Spleen (tissue), 11 donors: Measurements from ENCODE around the gene MIB1. TPM values are rescaled to one million over a fixed set of nuclear protein-coding genes. Genes with fewer than 3 reads are reported as not detected.

Experiments
- DNase-seq: peaks from one replicate; pipeline ENCODE4 v3.0.0-alpha.2; 2020
- H3K27ac ChIP-seq, 8 donors: fragments of 200-600 bp; sonication (generic) in 7 of 8; 1 replicate in 4 of 8; 2 replicates in 4 of 8; pipeline versions ENCODE4 v1.5.0 to v1.8.0; 2016 to 2021; ENCODE audit warnings: inconsistent platforms in 4 of 8, mild to moderate bottlenecking in 4 of 8, moderate library complexity in 1 of 8
- H3K27me3 ChIP-seq, 7 donors: fragments of 200-600 bp; sonication (generic) in 6 of 7; replicated peaks in 1 of 7; 1 replicate in 4 of 7; 2 replicates in 3 of 7; pipeline versions ENCODE4 v1.5.0 to v1.8.0; 2016 to 2021; ENCODE audit warnings: inconsistent platforms in 3 of 7, mild to moderate bottlenecking in 1 of 7
- H3K36me3 ChIP-seq, 6 donors: fragments of 200-600 bp; sonication (generic) in 5 of 6; 1 replicate in 4 of 6; 2 replicates in 2 of 6; pipeline versions ENCODE4 v1.5.0 to v1.8.0; 2016 to 2021; ENCODE audit warnings: inconsistent platforms in 2 of 6
- H3K4me1 ChIP-seq, 6 donors: fragments of 200-600 bp; sonication (generic) in 5 of 6; 1 replicate in 3 of 6; 2 replicates in 3 of 6; pipeline versions ENCODE4 v1.5.0 to v1.8.0; 2016 to 2021; ENCODE audit warnings: inconsistent platforms in 3 of 6
- H3K4me3 ChIP-seq, 8 donors: fragments of 200-600 bp; sonication (generic) in 7 of 8; 1 replicate in 4 of 8; 2 replicates in 4 of 8; pipeline versions ENCODE4 v1.5.0 to v1.8.0; 2016 to 2021; ENCODE audit warnings: inconsistent platforms in 4 of 8, mild to moderate bottlenecking in 4 of 8, moderate library complexity in 2 of 8
- H3K9me3 ChIP-seq, 8 donors: fragments of 200-600 bp; sonication (generic) in 7 of 8; 1 replicate in 4 of 8; 2 replicates in 4 of 8; pipeline versions ENCODE4 v1.5.0 to v1.8.0; 2016 to 2021; ENCODE audit warnings: inconsistent platforms in 4 of 8
- CTCF ChIP-seq, 11 experiments: fragments of 200-600 bp in 7 of 11; fragments of 450-650 bp in 4 of 11; sonication (generic) in 4 of 11; IDR thresholded peaks in 8 of 11; conservative IDR thresholded peaks in 3 of 11; 1 replicate in 7 of 11; 2 replicates in 4 of 11; pipeline versions ENCODE4 v1.4.0 to v1.8.0; 2016 to 2021; ENCODE audit warnings: antibody characterized with exemption in 11 of 11, inconsistent platforms in 4 of 11, mild to moderate bottlenecking in 1 of 11
- POLR2A ChIP-seq, 3 donors: fragments of 450-650 bp; IDR thresholded peaks; one replicate each; pipeline ENCODE4 v1.5.1; 2017; ENCODE audit warnings: antibody characterized with exemption in 3 of 3, mild to moderate bottlenecking in 1 of 3
- POLR2AphosphoS5 ChIP-seq, 3 donors: sonication (generic); formaldehyde crosslinking; IDR thresholded peaks; one replicate each; pipeline ENCODE4 v1.5.1; 2017; ENCODE audit warnings: antibody characterized with exemption in 3 of 3
- WGBS, 5 donors: extraction: QIAGEN DNeasy Blood & Tissue Kit in 3 of 5; methylation state at CpG; one replicate each; pipeline versions ENCODE4 v1.1.5 to v1.1.7; 2013 to 2018; 5-methylcytosine and 5-hydroxymethylcytosine counted together
- intact Hi-C: fragments of 100-400 bp; cut with DNase I; formaldehyde crosslinking; loops from one replicate; pipeline ENCODE4 v1.15.0; 2023; ENCODE audit warnings: low total_unique reads
- polyA plus RNA-seq, 3 donors: library from polyadenylated mRNA; stranded (reverse); fragments of 200-250 nt; gene quantifications; one replicate each; pipeline ENCODE4 v1.2.1, GENCODE V29; 2013
- total RNA-seq, 7 donors: library from RNA; depleted of rRNA in 3 of 7; stranded (reverse); fragments of >200 nt in 3 of 7; fragmentation: NEBNext Ultra II Directional in 4 of 7; extraction: Animal tissue kit (Norgen Biotek cat#: 25700) in 4 of 7; gene quantifications; one replicate each; pipeline versions ENCODE4 v1.1.0 to v1.2.1, GENCODE V29; 2016 to 2021
- donor health status: healthy with polysubstance abuse.
- donor health status: DM: no; HTN: no; CAD: no; lungs with moderate emphysema.
- donor health status: DM: no; HTN: no; CAD: no.
- donor health status: Bipolar disorder and iron deficiency.
- donor health status: healthy.
- donor health status: DM: no; HTN: no; CAD: no.
- donor health status: DM: yes; HTN: yes; CAD: no.

Gene MIB1
- total and polyA plus RNA-seq, 10 donors: 2.7 to 33.3 (median 27.3) TPM

GRCh38 chr18:21910906-21911305, 170.3 kb downstream of the MIB1 start:
- Histone ChIP-seq H3K4me3 (no peak overlapping the region), H3K9me3 (no peaks in the 10 kb centered on the region), H3K27me3 (no peaks in the 10 kb centered on the region), H3K36me3 (no peaks in the 10 kb centered on the region), H3K27ac (no peak overlapping the region), H3K4me1 (no peaks in the 10 kb centered on the region)
- WGBS, 5 donors: 67 to 80% (median 73%) methylated on average over 5 of the region's 5 CpGs
- DNase-seq: no peak
- intact Hi-C loops: loop anchor here (10.0 kb wide), 2 partner anchors 274 to 654 kb away; no protein-coding TSS in a partner anchor
- no peak for TF ChIP-seq CTCF (IDR thresholded peaks at IDR 0.05 in 8 of 11, conservative IDR thresholded peaks at IDR 0.05 in 3 of 11)
- no peak for TF ChIP-seq POLR2A (IDR thresholded peaks at IDR 0.05)
- TF ChIP-seq POLR2AphosphoS5 (IDR thresholded peaks at IDR 0.05): no peak

- TF ChIP-seq POLR2A (IDR thresholded peaks at IDR 0.05) (no peak), CTCF (IDR thresholded peaks at IDR 0.05 in 8 of 11, conservative IDR thresholded peaks at IDR 0.05 in 3 of 11) (no peak), POLR2AphosphoS5 (IDR thresholded peaks at IDR 0.05) (no peak)
- Histone ChIP-seq H3K9me3 (no peaks in the 10 kb centered on the region), H3K4me3 (no peak overlapping the region), H3K36me3 (no peaks in the 10 kb centered on the region), H3K27ac (no peak overlapping the region), H3K4me1 (no peaks in the 10 kb centered on the region), H3K27me3 (no peaks in the 10 kb centered on the region)
- no peak for DNase-seq
- intact Hi-C loops: loop anchor here (10.0 kb wide), 2 partner anchors 273 to 653 kb away; no protein-coding TSS in a partner anchor
- WGBS, 5 donors: 20 to 25% (median 21%) methylated on average over 5 of the region's 5 CpGs
Observed at GRCh38 chr18:21911551-21911950, 171.0 kb downstream of the MIB1 start.

- intact Hi-C loops: loop anchor here (10.0 kb wide), 2 partner anchors 272 to 652 kb away; no protein-coding TSS in a partner anchor
- Histone ChIP-seq H3K36me3 (no peaks in the 10 kb centered on the region), H3K4me1 (no peaks in the 10 kb centered on the region), H3K4me3 (no peak overlapping the region), H3K27ac (no peak overlapping the region), H3K9me3 (peaks cover 0 to 6% (median 2%) of the 10 kb centered on the region in 8 donors), H3K27me3 (no peaks in the 10 kb centered on the region)
- no peak for DNase-seq
- 69 to 88% (median 79%) methylated on average over 5 of the region's 5 CpGs for WGBS, 5 donors
- TF ChIP-seq POLR2AphosphoS5 (IDR thresholded peaks at IDR 0.05) (no peak), POLR2A (IDR thresholded peaks at IDR 0.05) (no peak), CTCF (IDR thresholded peaks at IDR 0.05 in 8 of 11, conservative IDR thresholded peaks at IDR 0.05 in 3 of 11) (no peak)
Observed at GRCh38 chr18:21912339-21913239, 172.0 kb downstream of the MIB1 start.

- Histone ChIP-seq H3K9me3 (peaks cover 0 to 28% (median 23%) of the 10 kb centered on the region in 8 donors), H3K36me3 (no peaks in the 10 kb centered on the region), H3K4me1 (no peaks in the 10 kb centered on the region), H3K4me3 (no peak overlapping the region), H3K27ac (no peak overlapping the region), H3K27me3 (no peaks in the 10 kb centered on the region)
- WGBS, 5 donors: 46 to 61% (median 52%) methylated on average over 2 of the region's 2 CpGs
- intact Hi-C loops: loop anchor here (10.0 kb wide), 2 partner anchors 270 to 650 kb away; no protein-coding TSS in a partner anchor
- DNase-seq: no peak
- TF ChIP-seq POLR2AphosphoS5 (IDR thresholded peaks at IDR 0.05) (no peak), CTCF (IDR thresholded peaks at IDR 0.05 in 8 of 11, conservative IDR thresholded peaks at IDR 0.05 in 3 of 11) (peak in 9 of 11 experiments; percentile 11 to 71 (median 42)), POLR2A (IDR thresholded peaks at IDR 0.05) (no peak)
Observed at GRCh38 chr18:21914739-21915319, 174.2 kb downstream of the MIB1 start.
